Ishikawa (cell line): ENCODE data around the gene STX10.

ENCODE experiments used
- CEBPB ChIP-seq: IDR thresholded peaks from 2 replicates; pipeline ENCODE4 v1.6.1; 2012
- CREB1 ChIP-seq: IDR thresholded peaks from 2 replicates; pipeline ENCODE4 v1.6.1; 2012; ENCODE audit warnings: low read depth
- EGR1 ChIP-seq: IDR thresholded peaks from 2 replicates; pipeline ENCODE4 v1.6.1; 2012
- EP300 ChIP-seq: IDR thresholded peaks from 2 replicates; pipeline ENCODE4 v1.6.1; 2012; ENCODE audit warnings: borderline replicate concordance
- FOXM1 ChIP-seq: IDR thresholded peaks from 2 replicates; pipeline ENCODE4 v1.6.1; 2012; ENCODE audit warnings: low read depth, borderline replicate concordance
- NFIC ChIP-seq: IDR thresholded peaks from 2 replicates; pipeline ENCODE4 v1.6.1; 2012
- RAD21 ChIP-seq: IDR thresholded peaks from 2 replicates; pipeline ENCODE4 v1.6.1; 2012; ENCODE audit warnings: low read depth
- TAF1 ChIP-seq: IDR thresholded peaks from 2 replicates; pipeline ENCODE4 v1.6.1; 2012; ENCODE audit warnings: low read depth, mild to moderate bottlenecking
- TCF12 ChIP-seq: IDR thresholded peaks from 2 replicates; pipeline ENCODE4 v1.6.1; 2012; ENCODE audit warnings: low read depth
- TEAD4 ChIP-seq: IDR thresholded peaks from 2 replicates; pipeline ENCODE4 v1.6.1; 2012
- USF1 ChIP-seq: IDR thresholded peaks from 2 replicates; pipeline ENCODE4 v1.6.1; 2012
- YY1 ChIP-seq: IDR thresholded peaks from 2 replicates; pipeline ENCODE4 v1.6.1; 2012; ENCODE audit warnings: low read depth
- ZBTB7A ChIP-seq: IDR thresholded peaks from 2 replicates; pipeline ENCODE4 v1.6.1; 2012; ENCODE audit warnings: low read depth
- TF ChIP-seq, protein P1 (sequence below): IDR thresholded peaks from 2 replicates; pipeline ENCODE4 v1.6.1; 2012
- TF ChIP-seq, protein P2 (sequence below): IDR thresholded peaks from 2 replicates; pipeline ENCODE4 v1.6.1; 2012; ENCODE audit warnings: low read depth, mild to moderate bottlenecking

STX10 gene

DNA sequence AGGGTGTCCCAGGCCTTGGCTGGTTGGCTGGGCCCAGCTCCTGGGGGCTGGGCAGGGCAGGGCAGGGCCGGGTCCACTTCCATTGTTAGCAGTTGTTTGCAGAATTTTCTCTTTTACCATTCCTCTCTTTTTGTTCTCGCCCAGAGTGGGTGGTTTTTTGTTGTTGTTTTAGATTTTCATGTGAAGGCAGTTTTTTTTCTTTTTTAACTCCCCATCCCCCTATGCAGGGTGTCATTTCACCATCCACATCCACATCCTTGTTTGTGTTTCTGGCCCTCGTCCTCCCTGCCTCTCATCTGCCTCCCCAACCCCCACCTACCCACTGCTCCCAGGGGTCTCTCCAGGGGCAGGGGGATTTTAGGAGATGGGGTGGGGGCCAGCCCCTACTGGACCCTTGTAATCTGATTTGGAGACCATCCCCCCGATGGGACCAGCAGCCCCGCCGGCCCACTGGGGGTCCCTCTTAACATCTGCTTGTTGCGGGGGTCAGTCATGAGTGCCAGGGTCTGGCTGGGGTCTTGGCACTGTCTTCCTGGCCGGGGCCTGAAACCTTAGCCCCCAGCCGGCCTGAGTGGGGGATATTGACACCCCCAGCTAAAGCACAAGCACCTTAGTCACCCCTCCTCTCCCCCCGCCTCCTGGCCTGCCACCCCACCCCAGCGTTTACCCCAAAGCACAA, 10.4 kb downstream of the STX10 start:
- TF ChIP-seq RAD21 (no peak), EP300 (no peak), CEBPB (no peak), TAF1 (no peak), EGR1 (no peak), TCF12 (no peak), TEAD4 (no peak), ZBTB7A (no peak), USF1 (no peak), CREB1 (no peak), FOXM1 (no peak), NFIC (no peak), YY1 (no peak)
- TF ChIP-seq, protein P1, sequence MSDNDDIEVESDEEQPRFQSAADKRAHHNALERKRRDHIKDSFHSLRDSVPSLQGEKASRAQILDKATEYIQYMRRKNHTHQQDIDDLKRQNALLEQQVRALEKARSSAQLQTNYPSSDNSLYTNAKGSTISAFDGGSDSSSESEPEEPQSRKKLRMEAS = no peak

DNA sequence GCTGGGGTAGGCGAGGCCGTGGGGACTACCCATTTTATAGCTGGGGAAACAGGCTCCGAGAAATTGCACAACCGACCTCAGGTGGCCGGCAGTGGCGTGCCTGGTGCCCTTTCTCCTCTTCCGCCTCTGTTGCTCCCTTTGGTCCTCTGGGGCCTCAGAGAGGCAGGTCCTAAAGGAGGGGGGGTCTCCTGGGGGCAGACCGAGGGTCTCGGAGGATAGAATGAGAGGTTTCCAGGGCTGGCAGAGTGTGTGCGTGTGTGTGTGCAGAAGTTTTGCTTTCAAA, 11.3 kb downstream of the STX10 start:
- no peak for TF ChIP-seq USF1
- no peak for TF ChIP-seq FOXM1
- TF ChIP-seq RAD21 = no peak
- no peak for TF ChIP-seq CREB1
- TF ChIP-seq NFIC = no peak
- no peak for TF ChIP-seq TEAD4
- TF ChIP-seq EGR1 = no peak
- TF ChIP-seq YY1 = no peak
- no peak for TF ChIP-seq ZBTB7A
- TF ChIP-seq, protein P2, sequence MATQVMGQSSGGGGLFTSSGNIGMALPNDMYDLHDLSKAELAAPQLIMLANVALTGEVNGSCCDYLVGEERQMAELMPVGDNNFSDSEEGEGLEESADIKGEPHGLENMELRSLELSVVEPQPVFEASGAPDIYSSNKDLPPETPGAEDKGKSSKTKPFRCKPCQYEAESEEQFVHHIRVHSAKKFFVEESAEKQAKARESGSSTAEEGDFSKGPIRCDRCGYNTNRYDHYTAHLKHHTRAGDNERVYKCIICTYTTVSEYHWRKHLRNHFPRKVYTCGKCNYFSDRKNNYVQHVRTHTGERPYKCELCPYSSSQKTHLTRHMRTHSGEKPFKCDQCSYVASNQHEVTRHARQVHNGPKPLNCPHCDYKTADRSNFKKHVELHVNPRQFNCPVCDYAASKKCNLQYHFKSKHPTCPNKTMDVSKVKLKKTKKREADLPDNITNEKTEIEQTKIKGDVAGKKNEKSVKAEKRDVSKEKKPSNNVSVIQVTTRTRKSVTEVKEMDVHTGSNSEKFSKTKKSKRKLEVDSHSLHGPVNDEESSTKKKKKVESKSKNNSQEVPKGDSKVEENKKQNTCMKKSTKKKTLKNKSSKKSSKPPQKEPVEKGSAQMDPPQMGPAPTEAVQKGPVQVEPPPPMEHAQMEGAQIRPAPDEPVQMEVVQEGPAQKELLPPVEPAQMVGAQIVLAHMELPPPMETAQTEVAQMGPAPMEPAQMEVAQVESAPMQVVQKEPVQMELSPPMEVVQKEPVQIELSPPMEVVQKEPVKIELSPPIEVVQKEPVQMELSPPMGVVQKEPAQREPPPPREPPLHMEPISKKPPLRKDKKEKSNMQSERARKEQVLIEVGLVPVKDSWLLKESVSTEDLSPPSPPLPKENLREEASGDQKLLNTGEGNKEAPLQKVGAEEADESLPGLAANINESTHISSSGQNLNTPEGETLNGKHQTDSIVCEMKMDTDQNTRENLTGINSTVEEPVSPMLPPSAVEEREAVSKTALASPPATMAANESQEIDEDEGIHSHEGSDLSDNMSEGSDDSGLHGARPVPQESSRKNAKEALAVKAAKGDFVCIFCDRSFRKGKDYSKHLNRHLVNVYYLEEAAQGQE = no peak
- TF ChIP-seq TCF12 = no peak
- TF ChIP-seq CEBPB = no peak

DNA sequence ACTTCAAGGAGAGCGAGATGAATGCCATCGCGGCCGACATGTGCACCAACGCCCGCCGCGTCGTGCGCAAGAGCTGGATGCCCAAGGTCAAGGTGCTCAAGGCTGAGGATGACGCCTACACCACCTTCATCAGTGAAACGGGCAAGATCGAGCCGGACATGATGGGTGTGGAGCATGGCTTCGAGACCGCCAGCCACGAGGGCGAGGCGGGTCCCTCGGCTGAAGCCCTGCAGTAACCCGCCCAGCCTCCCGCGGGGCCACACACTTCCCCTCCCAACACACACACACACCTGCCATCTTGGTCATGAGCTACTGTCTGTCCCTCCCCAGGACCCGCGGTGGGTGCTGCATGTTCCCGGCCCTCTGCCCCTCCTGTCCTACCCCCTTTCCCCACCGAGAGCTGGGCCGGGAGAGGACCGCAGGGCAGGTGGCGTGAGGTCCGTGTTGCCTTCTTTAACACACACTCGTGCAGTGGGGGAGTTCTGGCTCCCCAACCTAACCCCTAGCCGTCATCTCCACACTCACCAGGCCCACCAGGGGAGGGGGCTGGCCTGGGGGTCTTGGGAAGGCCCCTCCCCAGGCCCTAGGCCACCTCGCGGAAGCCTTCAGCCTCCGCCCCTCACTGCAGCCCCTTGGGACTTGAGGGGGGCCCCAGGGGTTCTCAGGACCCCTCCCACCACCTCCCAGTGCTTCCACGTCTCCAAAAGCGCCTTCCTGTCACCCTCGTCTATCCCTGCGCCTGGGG, 11.8 kb downstream of the STX10 start:
- TF ChIP-seq TEAD4 (no peak), TAF1 (no peak), USF1 (no peak), RAD21 (no peak), CREB1 (no peak), NFIC (no peak), ZBTB7A (no peak), CEBPB (no peak), YY1 (no peak), TCF12 (no peak), EP300 (no peak), EGR1 (no peak), FOXM1 (no peak)
- TF ChIP-seq, protein P2 = no peak
- TF ChIP-seq, protein P1 = no peak

- TF ChIP-seq ZBTB7A = no peak
- TF ChIP-seq CEBPB = no peak
- no peak for TF ChIP-seq CREB1
- no peak for TF ChIP-seq TCF12
- TF ChIP-seq EP300 = no peak
- no peak for TF ChIP-seq YY1
- TF ChIP-seq NFIC = no peak
- no peak for TF ChIP-seq TEAD4
- TF ChIP-seq, protein P1 = no peak
- TF ChIP-seq EGR1 = no peak
These were observed 12.8 kb downstream of the STX10 start for GRCh38 chr19:13137290-13137794.
